NCI-H2081 treated with DMSO at 0.1 percent for 48 hours (cell line): Measurements from ENCODE around the gene TUBB2B.
"Not testable (repeated sequence)": the region's sequence is repeated elsewhere in the genome, so short reads cannot be mapped to it uniquely, and the experiment has no call there.

Experiments
- DNase-seq: peaks from one replicate; lab custom pipeline; 2025; lab: John Stamatoyannopoulos, UW

TUBB2B gene

GRCh38 chr6:3258201-3258600, 30.7 kb upstream of the TUBB2B start:
- no peak for DNase-seq

- DNase-seq = no peak
Observed at GRCh38 chr6:3253597-3253961, 26.1 kb upstream of the TUBB2B start.

- DNase-seq = no peak
Observed at GRCh38 chr6:3252861-3253596, 25.6 kb upstream of the TUBB2B start.

GRCh38 chr6:3252369-3252768, 24.9 kb upstream of the TUBB2B start:
- no peak for DNase-seq

DNA sequence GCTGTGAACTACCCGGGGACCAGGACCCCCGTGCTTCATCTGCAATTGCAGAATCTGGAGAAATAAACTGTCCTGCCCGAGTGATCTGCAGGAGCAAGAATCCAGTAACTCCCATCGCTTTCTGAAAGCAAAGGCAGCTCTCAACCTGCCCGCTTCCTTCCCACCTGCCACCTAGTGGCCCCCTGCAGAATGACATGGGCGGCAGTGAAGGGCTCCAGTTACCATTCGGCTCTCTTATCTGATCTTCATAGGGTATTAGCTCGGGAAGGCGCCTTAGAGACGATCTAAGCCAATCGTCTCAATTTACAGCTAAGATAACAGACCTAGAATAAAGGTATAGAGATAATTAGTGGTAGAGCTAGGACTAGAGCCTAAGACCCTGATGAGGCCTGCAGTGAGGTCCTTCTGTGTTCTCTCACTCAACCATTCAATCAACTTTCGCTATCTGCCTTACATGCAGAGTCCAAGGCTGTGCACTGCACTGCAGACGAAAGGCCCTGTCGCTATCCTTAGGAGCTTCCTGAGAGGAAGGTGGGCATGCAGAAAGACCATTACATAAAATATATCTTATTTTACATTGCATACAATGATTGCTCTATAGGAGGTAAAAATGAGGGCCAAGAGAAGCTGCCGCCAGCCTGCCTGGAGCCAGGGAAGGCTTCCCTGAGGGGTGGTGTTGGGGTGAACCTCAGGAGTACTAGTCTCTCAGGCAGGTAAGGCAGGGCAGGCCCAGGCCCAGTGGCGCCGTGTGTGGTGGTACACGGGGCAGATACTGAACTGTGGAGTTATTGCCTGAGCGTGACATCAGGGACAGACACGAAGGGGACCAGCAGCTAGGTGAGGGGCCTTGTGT, 24.2 kb upstream of the TUBB2B start:
- DNase-seq = peak; percentile 67

DNA sequence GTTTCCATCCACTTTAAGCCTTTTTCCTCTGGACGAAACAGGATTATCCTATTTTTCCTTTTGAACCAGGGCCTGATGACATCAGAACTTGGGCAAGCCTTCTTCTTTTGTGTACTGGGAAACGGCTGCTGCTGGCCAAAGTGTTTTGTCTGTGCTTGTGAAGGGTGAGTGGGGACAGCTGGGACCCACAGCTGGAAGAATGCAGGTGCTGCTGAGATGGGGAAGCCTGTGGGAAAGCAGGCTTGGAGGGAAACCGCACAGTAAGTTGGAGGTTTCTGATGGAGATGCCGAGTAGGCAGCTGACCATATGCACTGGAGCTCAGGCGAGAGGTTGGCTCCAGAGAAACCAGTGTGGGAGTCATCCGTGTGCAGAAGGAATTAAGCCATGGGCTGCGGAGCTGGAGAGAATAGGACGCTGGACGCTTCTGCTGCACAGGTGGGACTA, 22.8 kb upstream of the TUBB2B start:
- DNase-seq = no peak

- DNase-seq = no peak
Observed at GRCh38 chr6:3249821-3250220, 22.4 kb upstream of the TUBB2B start.

DNA sequence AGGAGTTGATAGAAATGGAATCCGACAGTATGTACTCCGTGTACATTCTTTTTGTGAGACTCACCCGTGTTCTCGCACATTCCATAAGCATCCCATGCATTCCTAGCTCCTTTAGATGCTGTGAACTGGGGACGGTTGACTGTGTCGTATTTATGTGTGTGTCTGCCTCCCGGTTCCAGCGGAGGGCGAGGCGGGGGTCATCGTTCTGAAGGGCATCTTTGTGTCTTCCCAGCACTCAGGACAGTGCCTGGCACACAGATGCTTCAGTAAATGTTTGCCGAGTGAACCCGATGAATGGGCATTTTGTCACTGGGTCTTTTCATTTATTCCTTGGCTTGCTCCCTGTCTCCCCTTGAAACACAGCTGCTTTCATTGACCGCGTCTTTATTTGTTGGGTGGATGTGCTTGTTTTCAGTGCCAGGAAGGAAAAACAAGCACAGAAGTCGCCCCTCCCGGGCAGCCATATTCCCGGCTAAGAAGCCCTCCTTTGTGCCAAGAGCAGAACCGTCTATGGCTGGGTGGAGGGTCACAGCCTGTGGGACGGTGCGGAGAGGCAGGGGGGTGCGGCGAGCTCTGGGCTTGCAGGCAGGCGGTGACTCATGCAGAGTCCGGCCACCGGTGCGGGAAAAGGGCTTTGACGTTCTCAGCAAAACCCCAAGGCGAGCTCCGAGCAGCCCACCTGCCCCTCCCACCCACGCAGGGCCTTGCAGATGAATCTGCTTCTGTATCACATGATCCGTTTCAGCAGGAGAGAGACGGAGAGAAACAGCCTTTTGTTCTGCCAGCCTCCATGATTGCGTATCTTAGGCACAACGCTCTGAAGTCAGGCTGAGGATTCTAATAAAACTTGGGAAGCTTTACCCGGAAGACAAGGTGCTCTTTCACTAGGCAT, 20.0 kb upstream of the TUBB2B start:
- no peak for DNase-seq

DNA sequence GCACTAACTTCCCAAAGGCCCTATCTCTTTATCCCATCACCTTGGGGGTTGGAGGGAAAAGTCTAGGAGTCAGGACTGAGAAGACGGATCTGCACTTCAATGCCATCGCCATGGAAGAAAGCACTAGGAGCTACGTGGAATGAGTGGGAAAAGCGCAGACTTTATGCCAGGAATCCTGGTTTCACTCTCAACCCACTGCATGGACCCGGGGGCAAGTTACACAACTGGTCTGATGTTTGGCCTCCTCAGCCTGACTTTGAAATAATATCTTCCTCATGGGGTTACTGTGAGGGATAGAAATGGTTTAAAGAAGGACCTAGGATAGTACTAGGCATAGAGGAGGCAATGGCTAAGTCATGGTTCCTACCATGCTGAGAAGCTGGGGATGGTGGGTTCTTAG, 17.8 kb upstream of the TUBB2B start:
- DNase-seq = no peak

- not testable (repeated sequence) for DNase-seq
Observed at GRCh38 chr6:3244832-3245161, 17.3 kb upstream of the TUBB2B start.

- no peak for DNase-seq
Observed at GRCh38 chr6:3244003-3244831, 16.8 kb upstream of the TUBB2B start.

DNA sequence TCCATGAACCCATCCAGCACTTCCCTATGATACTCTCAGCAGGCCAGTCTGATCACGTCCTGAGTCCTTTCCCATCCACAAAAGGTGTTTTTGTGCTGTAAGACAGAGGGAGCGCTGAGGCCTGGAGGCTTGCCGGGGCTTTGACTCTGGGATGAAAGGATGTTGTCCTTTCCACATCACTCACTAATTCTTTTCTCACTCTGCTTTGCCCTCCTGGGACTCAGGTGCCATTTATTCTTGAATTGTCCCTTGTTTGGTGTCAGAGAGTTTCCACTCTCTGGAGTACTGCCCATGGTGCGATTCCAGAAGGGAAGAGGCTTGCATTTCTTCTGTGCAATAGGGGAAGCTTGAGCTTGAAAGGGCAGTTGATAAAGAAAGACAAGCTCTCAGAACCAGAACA, 15.3 kb upstream of the TUBB2B start:
- DNase-seq = no peak

- not testable (repeated sequence) for DNase-seq
Observed at GRCh38 chr6:3241745-3242144, 14.3 kb upstream of the TUBB2B start.

- DNase-seq = no peak
Observed at GRCh38 chr6:3240595-3240994, 13.1 kb upstream of the TUBB2B start.

DNA sequence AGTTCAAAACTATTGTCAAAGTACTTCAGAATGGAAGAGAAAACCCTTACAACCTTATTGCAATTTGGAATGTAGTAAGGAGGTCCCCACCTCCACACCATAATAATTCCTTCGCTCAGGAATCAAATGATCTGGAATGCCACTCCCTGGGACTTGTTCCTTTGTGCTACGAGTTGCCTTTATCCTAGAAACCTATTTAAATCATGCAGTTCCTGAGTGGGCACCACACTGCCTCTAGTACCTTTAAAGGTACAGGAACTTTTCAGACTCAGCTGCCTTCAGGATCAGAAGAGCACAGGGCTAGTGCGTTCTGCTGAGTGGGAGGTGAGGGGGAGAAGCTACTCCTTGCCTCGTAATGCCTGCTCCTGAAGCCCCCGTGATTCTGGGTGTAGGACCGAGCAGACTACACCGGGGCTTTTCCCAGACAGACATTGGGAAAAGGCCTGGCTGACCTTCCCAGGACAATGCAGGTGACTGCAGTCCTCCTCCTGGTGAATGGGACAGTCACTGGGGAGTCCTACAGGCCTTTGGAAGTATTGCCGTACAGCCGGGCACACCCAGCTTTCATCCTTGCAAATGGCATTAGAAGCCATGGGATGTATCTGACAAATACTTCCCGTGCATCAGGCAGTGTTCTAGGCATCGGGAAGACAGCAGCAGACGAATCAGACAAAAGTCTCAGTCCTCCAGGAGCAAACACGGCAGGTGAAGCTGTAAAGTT, 11.8 kb upstream of the TUBB2B start:
- no peak for DNase-seq

DNA sequence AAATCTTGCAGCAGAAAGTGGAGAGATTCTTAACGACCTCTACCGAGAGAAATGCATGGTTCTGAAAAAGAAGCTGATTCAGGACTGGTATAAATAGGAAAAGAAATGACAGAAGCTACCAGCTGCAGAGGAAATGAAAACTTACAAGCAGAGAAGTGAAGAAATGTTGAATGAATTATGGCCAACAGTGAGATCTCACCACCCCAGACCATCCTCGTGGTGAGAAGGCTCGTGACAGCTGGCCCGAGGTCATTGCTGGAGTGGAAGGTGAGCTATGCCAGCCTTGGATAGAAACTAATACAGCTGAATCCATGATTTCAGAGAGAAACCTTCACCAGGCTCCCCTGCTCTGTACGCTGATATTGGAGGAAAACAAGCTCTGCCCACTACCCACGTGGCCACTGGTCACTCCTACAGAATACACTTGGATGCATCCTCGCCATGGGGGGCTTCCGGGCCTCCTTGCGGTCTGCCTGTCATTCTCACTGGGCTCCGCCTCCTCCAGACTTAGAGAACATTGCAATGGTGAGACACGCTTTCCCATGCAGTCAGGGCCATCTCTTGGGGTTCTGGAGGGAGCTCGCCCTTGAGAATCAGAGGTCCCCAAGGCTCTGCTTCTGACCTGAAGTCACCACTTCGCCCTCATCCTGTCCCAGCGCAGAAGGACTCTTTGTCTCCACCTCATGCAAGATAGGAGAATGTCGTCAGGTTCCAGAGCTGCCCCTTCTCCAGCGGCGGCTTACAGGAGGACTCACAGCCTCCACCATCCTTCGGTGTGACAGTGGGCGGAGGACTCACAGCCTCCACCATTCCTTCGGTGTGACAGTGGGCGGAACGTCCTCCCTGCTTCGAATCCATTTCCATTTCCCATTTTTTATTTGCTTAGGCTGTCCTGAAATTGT, 10.6 kb upstream of the TUBB2B start:
- no peak for DNase-seq

DNA sequence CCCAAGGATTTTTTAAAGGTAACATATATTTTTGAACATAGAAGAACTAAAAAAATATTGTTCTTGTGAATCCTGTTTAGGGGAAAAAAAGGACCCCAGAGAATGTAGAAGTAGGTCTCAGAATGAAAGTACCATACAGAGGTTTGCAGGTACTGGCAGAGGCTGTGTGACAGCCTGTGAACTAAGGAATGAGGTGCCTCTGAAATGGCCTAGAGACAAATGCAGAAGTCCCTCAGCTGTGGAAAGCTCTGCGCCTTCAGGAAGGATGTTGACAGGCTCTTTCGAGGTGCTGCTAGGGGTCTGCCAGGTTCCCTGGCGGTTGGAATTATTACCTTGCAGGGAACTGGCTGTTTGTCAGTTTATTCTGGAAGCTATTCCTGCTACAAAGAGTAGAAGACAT, 8.6 kb upstream of the TUBB2B start:
- no peak for DNase-seq

- DNase-seq = no peak
Observed at GRCh38 chr6:3235486-3235885, 8.0 kb upstream of the TUBB2B start.

GRCh38 chr6:3233904-3234303, 6.5 kb upstream of the TUBB2B start:
- DNase-seq = no peak

DNA sequence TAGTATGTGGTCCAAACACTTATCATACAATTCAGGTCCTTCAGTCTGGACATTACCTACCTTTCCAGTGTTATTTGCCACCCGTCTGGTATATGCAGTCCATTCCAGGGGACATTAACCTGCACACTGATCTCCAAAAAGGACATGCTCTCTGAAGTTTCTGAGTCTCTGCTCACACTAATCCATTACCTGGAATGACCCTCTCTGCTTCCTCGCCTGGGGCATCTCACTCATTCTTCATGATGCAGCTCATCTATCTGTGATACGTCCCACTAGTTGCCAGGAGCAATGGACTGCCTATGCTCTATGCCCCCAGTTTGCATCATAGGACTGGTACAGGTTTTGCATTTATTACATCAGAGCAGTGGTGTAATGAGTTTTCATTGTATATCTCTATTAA, 5.9 kb upstream of the TUBB2B start:
- no peak for DNase-seq
